OCI-LY7 (cell line): ENCODE data around the gene TMEM18. TPM values are rescaled to one million over a fixed set of nuclear protein-coding genes. Genes with fewer than 3 reads are reported as not detected.

Experiments used
- BruUV-seq: library from RNA; stranded (reverse); fragments of 400-500 nt; replicated peaks from 2 replicates; lab custom pipeline; 2021; lab: Mats Ljungman, UMichigan
- CTCF ChIA-PET: fragments of 300-600 bp; sonication (Branson Sonifier 250); formaldehyde crosslinking; loops from one replicate; lab custom pipeline; 2022; ENCODE audit warnings: antibody characterized with exemption; ENCODE audit not compliant: unreplicated experiment; lab: Charles Lee
- POLR2A ChIA-PET: fragments of 300-600 bp; sonication (Branson Sonifier 250); formaldehyde crosslinking; loops from one replicate; lab custom pipeline; 2022; ENCODE audit warnings: antibody characterized with exemption; lab: Charles Lee
- DNase-seq: peaks from one replicate; pipeline ENCODE4 v3.0.0-alpha.2; 2015; ENCODE audit warnings: low spot score
- H2AFZ ChIP-seq: fragments of 200-600 bp; sonication (generic), shearing (Covaris generic); 2 replicates; pipeline ENCODE4 v1.6.1; 2014; ENCODE audit warnings: mild to moderate bottlenecking, antibody characterized with exemption, low read length, moderate library complexity
- H3K27ac ChIP-seq: fragments of 200-600 bp; sonication (generic); 2 replicates; pipeline ENCODE4 v1.5.1; 2014; ENCODE audit warnings: mixed run types, low read depth, mild to moderate bottlenecking, moderate library complexity, low read length, inconsistent platforms; ENCODE audit not compliant: poor library complexity, severe bottlenecking
- H3K36me3 ChIP-seq: fragments of 200-600 bp; sonication (generic); 2 replicates; pipeline ENCODE4 v1.6.1; 2014; ENCODE audit warnings: mild to moderate bottlenecking, antibody characterized with exemption, low read length, moderate library complexity, mixed read lengths; ENCODE audit not compliant: insufficient read depth
- H3K4me1 ChIP-seq: fragments of 200-600 bp; sonication (generic); 2 replicates; pipeline ENCODE4 v1.5.1; 2014; ENCODE audit warnings: mild to moderate bottlenecking, low read length; ENCODE audit not compliant: insufficient read depth, poor library complexity, severe bottlenecking
- H3K4me2 ChIP-seq: fragments of 200-600 bp; sonication (generic); 2 replicates; pipeline ENCODE4 v1.6.1; 2014; ENCODE audit warnings: mild to moderate bottlenecking, low read length
- H3K4me3 ChIP-seq: fragments of 200-600 bp; sonication (generic); 2 replicates; pipeline ENCODE4 v1.5.1; 2014; ENCODE audit warnings: mild to moderate bottlenecking, low read depth, low read length; ENCODE audit not compliant: poor library complexity, severe bottlenecking
- H3K79me2 ChIP-seq: fragments of 200-600 bp; sonication (generic); 2 replicates; pipeline ENCODE4 v1.6.1; 2016; ENCODE audit warnings: low read depth, mild to moderate bottlenecking, low read length, moderate library complexity, mixed read lengths; ENCODE audit not compliant: insufficient read depth
- H3K9me2 ChIP-seq: fragments of 200-600 bp; sonication (generic); 2 replicates; pipeline ENCODE4 v1.6.1; 2016; ENCODE audit warnings: mild to moderate bottlenecking, low read length, mixed read lengths; ENCODE audit not compliant: insufficient read depth
- H3K9me3 ChIP-seq: fragments of 200-600 bp; sonication (generic); 2 replicates; pipeline ENCODE4 v1.6.1; 2014; ENCODE audit warnings: mild to moderate bottlenecking, mixed run types, low read length, mixed read lengths
- H4K20me1 ChIP-seq: fragments of 200-600 bp; sonication (generic); 2 replicates; pipeline ENCODE4 v1.6.1; 2014; ENCODE audit warnings: mild to moderate bottlenecking, antibody characterized with exemption, low read length, moderate library complexity, mixed read lengths; ENCODE audit not compliant: insufficient read depth
- CTCF ChIP-seq: fragments of 200-600 bp; sonication (generic); conservative IDR thresholded peaks from 2 replicates; pipeline ENCODE4 v1.5.1; 2014; ENCODE audit warnings: mild to moderate bottlenecking, antibody characterized with exemption, low read length, moderate library complexity, mixed read lengths
- EZH2phosphoT487 ChIP-seq: fragments of 200-600 bp; sonication (generic); IDR thresholded peaks from 2 replicates; pipeline ENCODE4 v1.6.1; 2018; ENCODE audit warnings: low read depth, borderline replicate concordance, mild to moderate bottlenecking, mixed run types, antibody characterized with exemption, low read length, moderate library complexity, mixed read lengths
- intact Hi-C: fragments of 100-400 bp; cut with micrococcal nuclease; formaldehyde crosslinking; loops from one replicate; pipeline ENCODE4 v1.10.0; 2022; ENCODE audit not compliant: unreplicated experiment
- total RNA-seq, 2 experiments: library from RNA; depleted of rRNA in 1 of 2; stranded (reverse); fragments of >200 nt in 1 of 2; shearing (Covaris generic) in 1 of 2; gene quantifications; 2 replicates each; pipeline ENCODE4 v1.2.3, GENCODE V29; 2014 to 2022

Gene TMEM18
- total RNA-seq, 2 experiments from 2014 or later, result 18.2 to 31.1 TPM

GRCh38 chr2:622357-622756, 54.8 kb downstream of the TMEM18 start:
- H3K27ac ChIP-seq, result no peak overlapping the region
- TF ChIP-seq CTCF (no peak), EZH2phosphoT487 (no peak)
- no peaks in the 10 kb centered on the region for H3K9me2 ChIP-seq
- POLR2A ChIA-PET, result no interaction called here
- DNase-seq, result no peak
- H3K36me3 ChIP-seq, result no peaks in the 10 kb centered on the region
- H3K4me3 ChIP-seq, result no peak overlapping the region
- no peaks in the 10 kb centered on the region for H3K79me2 ChIP-seq
- no peaks in the 10 kb centered on the region for H4K20me1 ChIP-seq
- H3K9me3 ChIP-seq, result no peaks in the 10 kb centered on the region
- CTCF ChIA-PET, result no interaction called here
- no peaks in the 10 kb centered on the region for H3K4me1 ChIP-seq
- intact Hi-C loops, result no loop called here
- BruUV-seq, result no TSS peak
- no peak overlapping the region for H2AFZ ChIP-seq
- no peak overlapping the region for H3K4me2 ChIP-seq

- intact Hi-C loops, result no loop called here
- Histone ChIP-seq H2AFZ (no peak overlapping the region), H3K27ac (no peak overlapping the region), H3K9me3 (no peaks in the 10 kb centered on the region), H4K20me1 (no peaks in the 10 kb centered on the region), H3K4me3 (no peak overlapping the region), H3K4me1 (no peaks in the 10 kb centered on the region), H3K4me2 (no peak overlapping the region), H3K9me2 (no peaks in the 10 kb centered on the region), H3K79me2 (no peaks in the 10 kb centered on the region), H3K36me3 (no peaks in the 10 kb centered on the region)
- TF ChIP-seq CTCF, result no peak
- no peak for TF ChIP-seq EZH2phosphoT487
- POLR2A ChIA-PET, result no interaction called here
- CTCF ChIA-PET, result no interaction called here
- BruUV-seq, result no TSS peak
- no peak for DNase-seq
These were observed 55.7 kb downstream of the TMEM18 start for GRCh38 chr2:621303-622099.
